Measurements from ENCODE around the gene SLC35A3.
"Not testable (repeated sequence)": the region's sequence is repeated elsewhere in the genome, so short reads cannot be mapped to it uniquely, and the experiment has no call there.

The SLC35A3 gene

DNA sequence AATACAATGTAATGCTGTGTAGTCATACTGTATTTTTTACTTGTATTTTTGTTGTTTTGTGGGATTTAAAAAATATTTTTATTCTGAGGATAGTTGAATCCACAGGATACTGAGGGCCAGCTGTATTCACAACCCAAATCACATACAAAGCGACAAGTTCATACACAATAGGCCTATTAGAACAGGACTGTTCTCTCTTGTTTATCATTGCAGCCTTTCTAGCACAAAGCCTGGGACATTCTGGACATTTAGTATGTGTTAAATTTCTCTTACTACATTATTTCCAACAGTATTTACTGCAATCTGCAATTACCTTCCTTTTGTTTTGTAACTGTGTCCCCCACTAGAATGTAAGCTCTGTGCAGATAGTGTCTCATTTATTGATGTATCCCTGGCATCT, 65.4 kb downstream of the SLC35A3 start:
- DNase-seq (ENCODE audit: low read depth in 2 of 2): no peak

DNA sequence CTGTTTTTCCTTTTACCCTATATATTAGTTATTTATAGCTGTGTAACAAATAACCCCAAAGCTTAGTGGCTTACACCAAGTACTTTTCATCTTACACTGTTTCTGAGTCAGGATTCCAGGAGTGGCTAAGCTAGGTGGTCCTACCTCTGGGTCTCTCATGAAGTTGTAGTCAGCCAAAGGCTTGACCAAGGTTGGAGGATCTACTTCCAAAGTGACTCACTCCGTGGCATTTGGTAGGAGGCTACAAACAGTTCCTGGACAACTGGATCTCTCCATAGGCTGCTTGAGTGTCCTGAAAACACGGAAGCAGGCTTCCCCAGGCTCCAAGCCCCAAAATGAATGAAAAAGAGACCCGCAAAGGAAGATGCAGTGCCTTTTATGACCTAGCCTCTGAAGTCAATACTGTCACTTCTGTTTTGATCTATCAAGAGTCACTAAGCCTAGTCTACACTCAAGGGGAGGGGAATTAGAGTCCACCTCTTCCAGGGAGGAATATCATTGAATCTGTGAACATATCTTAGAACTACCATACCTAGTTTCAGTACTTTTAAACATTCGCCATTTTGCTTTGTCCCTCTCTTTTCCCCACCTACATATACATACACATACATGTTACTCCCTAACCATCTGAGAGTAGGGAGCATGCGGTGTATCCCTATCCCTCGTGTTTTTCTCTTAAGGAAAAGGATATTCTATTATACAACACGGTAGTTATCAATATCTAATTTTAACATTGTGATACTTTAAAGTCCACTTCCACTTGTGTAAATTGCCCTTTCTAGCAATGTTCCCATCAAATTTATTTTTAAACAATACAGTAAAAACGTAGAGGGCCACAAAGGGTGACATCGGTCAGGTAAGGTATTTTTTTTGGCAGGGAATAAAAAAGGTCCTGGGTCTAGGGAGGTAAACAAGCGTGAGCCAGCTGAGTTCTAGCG, 67.2 kb downstream of the SLC35A3 start:
- no peak for DNase-seq (ENCODE audit: low read depth in 2 of 2)

DNA sequence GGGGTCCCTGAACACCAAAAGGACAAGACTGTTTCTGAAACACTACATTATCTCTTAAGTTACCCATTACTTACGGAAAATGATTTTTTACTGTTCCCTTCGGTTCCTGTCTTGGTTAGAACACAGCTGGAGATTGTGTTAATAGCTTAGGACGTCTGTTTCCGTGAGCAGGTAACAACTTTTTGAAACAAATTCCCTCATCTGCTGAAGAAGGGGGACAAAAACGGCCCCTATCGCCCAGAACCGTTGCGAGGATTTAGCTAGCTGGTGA, 67.8 kb downstream of the SLC35A3 start:
- DNase-seq (ENCODE audit: low read depth in 2 of 2): no peak

DNA sequence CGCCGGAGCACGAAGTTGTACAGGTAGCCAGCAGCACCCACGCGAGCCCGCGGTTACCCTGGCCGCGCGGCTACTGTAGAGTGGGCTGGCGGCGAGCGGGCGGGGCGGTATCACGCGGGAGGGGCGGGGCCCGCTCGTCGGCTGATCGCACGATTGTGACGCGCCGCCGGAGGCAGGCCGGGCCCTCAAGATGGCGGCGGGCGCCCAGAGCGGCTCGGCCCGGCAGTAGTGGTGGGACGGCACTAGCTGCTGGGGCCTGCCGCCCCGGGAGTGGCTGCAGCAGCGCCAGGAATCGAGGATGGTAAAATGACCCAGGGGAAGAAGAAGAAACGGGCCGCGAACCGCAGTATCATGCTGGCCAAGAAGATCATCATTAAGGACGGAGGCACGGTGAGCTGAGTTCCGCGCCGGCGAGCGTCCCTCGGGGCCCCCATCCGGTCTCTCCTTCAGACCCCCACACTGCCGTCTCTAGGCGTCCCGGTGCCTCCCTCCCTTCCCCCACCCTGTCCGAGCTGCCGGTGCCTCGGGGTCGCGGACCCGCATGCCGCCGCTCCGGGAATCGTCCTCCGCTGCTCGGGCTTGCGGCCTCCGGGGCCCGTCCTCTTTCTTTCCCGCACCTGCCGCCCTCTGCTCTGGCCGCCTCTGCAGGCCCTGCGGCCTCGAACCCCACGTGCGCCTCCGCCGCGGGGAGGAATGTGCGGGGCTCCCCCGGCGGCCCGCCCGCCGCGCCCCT, 68.3 kb downstream of the SLC35A3 start:
- DNase-seq (ENCODE audit: low read depth in 2 of 2): peak; percentile 83 to 89

DNA sequence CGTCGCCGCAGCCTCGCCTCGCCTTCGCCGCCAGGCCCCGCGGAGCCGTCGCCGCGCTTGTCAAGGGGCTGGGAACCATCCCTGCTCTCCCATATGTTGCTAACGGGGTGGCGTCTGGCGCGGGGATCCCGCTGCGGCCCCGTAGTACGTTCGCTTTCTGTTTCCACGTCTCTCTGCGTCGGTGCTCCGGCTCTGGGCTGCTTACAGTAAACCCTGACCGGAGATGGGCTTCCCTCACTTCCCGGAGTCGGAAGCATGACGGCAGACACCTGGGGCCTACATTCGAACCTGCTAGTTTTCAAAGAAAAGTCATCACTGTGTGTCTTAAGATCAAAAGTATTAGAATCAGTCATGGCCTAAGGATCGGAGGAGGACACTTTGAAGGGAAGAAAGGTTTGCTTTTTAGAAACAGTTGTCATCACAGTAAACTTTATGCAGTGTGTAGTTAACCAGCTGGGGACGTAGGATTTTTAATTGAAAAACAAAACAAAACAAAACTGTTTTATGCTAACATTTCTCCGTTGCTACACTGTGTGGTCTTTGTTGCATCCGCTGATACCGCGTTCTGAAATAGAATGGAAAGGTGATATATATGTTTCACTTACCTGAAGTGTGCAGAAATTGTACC, 69.0 kb downstream of the SLC35A3 start:
- peak; percentile 63 to 80 for DNase-seq (ENCODE audit: low read depth in 2 of 2)

DNA sequence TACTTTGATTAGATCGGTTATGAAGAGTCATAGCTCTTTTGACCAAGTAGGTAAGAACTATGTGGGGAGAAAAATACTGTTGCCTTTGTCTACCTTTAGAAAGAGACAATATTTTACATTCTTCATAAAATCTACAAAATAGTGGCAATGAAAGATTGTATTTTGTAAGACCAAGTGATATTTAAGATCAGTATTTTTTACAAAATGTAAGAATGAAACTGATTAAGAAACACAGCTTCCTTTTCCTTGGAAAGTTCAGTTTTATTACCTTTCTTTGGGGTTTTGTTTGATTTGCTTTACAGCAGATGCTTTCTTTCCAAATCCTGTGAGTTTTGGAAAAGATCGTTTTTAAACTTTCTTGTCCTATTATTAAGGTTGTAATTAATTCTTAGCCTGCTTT, 69.8 kb downstream of the SLC35A3 start:
- DNase-seq (ENCODE audit: low read depth in 2 of 2): no peak

DNA sequence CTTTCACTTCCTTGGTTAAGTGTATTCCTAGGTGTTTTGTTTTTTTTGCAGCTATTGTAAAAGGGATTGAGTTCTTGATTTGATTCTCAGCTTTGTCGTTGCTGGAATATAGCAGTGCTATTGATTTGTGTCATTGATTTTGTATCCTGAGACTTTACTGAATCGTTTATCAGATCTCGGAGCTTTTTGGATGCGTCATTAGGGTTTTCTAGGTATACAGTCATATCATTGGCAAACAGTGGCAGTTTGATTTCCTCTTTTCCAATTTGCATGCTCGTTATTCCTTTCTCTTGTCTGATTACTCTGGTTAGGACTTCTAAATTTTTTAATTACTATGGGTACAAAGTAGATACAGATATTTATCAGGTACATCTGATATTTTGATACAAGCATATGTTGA, 75.4 kb downstream of the SLC35A3 start:
- no peak for DNase-seq (ENCODE audit: low read depth in 2 of 2)

DNA sequence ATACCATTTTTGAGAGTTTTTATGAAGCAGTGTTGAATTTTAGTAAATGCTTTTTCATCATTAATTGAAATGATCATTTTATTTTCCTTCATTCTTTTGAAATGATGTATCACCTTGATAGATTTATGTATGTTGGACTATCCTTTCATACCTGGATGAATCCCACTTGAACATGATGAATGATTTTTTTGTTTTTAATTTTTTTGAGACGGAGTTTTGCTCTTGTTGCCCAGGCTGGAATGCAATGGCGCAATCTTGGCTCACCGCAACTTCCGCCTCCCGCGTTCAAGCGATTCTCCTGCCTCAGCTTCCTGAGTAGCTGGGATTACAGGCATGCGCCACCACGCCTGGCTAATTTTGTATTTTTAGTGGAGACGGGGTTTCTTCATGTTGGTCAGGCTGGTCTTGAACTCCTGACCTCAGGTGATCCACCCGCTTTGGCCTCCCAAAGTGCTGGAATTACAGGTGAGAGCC, 77.5 kb downstream of the SLC35A3 start:
- not testable (repeated sequence) for DNase-seq (ENCODE audit: low read depth in 2 of 2)

DNA sequence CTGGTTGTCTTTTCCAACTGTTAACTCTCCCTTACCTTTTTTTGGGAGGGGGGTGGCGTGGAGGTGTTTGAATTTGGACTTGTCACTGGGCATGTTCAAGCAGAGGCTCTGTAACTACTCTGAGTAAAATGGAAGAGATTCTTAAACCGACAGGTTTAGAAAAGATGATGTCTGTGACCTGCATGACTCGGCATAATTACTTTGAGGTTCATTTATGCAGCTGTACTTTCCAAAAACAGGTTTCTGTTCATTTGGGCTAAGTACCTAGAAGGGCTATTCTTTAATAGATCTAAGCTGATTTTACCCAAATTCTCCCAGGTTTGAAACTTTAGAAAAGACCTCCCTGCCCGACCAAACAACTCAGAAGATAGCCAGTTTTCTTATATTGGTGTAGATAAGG, 80.3 kb downstream of the SLC35A3 start:
- no peak for DNase-seq (ENCODE audit: low read depth in 2 of 2)

DNA sequence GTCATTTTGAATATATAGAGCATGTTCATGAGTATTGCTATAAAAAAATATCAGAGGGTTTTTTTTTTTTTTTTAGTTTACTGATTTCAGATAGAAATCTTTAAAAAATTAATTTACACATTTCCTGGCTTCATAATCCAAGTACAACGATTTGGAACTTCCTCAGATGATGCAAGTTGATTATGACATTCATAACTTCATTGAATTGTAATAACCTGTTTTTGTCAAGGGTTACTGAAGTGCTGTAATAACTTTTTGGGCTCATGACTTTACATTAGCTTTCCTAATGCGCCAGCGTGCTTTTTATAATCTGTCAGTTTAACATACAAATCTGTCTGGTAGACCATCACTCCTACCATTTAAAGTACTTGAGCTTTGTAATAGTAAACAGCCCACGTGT, 81.6 kb downstream of the SLC35A3 start:
- DNase-seq (ENCODE audit: low read depth in 2 of 2): no peak

DNA sequence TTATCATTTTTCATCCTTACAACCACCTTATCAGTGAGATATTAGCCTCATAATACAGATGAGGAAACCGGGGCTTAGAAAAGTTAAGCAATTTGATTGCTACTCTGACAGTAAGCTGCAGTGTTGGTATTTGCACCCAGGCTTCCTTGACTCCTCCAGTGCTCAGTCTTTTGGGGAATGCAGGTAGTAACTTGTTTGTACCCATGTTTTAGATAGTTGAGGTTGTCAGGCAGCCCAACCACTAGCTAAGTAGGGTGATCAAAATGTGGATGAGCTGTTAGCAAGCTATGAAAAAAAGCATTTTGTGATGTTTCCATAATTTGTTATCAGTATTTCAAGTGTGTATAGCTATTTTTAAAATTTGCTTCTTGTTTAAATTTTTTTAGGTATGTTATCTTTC, 82.1 kb downstream of the SLC35A3 start:
- DNase-seq (ENCODE audit: low read depth in 2 of 2): no peak

DNA sequence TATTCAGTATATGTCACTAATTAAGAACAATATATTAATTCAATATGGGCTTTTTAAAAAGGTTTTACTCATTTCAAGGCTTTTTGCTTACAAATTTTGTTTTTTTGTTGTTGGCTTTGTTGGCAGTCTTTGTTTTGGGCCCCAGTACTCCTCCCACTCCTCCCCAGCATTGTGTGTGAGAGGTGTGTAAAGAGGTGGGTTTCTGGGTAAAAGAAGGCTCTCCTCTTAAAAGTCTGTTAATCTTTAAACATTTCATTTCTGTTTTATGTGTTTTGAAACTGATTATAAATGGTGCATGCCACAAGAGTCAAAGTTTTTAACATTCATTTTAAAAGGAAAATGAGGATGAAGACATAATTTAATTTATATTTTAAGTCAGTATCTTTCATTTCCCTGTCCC, 83.3 kb downstream of the SLC35A3 start:
- no peak for DNase-seq (ENCODE audit: low read depth in 2 of 2)

DNA sequence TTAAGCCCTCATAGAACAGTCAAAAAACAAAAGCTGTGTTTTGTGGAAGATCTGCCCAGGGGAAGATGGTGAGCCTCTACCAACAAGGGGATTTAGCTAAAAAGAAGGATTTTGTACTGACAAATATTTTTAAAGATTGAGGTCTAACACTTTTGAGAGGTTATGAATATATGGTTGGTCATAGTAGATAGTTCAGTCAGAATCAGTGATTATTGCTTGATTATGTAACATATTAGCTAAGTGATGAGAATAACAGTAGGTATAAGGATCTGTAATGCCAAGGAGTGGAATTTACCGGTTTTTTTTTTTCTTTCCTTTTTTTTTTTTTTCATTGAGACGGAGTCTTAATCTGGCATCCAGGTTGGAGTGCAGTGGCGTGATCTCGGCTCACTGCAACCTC, 83.9 kb downstream of the SLC35A3 start:
- no peak for DNase-seq (ENCODE audit: low read depth in 2 of 2)

DNA sequence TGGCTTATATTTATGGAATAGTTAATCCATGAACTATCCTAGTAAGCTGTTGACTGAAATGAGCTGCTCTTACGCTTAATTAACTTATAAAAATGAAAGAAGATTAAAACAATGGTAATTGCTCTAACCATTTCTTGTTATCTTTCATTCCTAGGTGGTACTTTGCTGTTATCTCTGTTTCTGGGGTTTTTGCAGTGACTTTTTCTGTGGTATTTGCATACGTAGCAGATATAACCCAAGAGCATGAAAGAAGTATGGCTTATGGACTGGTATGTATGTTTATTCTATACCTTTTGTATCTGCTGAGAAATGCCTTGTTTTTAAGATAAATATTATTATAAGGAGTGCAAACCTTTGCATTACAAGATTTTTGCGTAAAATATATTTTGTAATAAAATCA, 91.9 kb downstream of the SLC35A3 start:
- no peak for DNase-seq (ENCODE audit: low read depth in 2 of 2)

DNA sequence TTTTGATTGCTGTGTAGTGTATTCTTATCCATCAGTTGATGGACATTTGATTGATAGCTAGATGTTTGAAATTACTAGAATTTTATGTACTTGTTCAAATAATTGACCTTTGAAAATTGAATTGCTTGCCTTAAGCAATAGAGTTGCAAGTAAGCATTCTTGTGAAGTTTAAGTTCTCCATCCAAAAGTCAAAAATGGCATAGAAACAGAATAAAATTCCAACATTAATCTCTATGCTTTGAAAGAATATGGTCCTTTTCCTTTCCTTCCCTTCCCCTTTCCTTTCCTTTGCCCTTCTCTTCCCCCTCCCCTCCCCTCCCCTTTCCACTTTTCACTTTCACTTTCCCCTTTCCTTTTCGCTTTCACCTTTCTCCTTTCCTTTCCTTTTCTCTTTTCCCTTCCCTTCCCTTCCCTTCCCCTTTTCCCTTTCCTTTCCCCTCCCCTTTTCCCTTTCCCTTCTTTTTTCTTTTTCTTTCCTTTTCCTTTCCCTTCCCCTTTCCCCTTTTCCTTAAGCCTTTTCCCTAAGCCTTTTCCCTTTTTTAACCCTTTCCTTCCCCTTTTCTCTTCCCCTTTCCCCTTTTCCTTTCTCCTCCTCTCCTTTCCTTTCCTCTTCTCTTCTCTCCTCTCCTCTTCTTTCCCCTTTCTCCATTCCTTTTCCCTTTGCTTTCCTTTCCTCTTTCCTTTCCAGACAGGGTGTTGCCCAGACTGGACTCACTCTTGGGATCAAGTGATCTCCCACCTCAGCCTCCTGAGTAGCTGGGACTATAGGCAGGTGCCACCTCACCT, 95.6 kb downstream of the SLC35A3 start:
- DNase-seq (ENCODE audit: low read depth in 2 of 2): no peak

DNA sequence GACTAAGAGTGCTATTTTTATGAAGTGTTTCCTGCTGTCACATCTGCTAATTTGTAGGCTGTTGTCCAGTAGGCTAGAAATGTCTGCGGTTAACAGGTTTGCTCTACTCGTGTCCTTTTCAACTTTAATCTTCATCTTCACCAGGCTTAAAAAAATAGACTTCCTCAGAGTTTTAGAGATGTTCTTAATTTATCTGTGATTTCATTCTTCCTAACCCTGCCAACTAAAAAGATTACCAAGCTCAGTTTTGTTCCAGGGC, 96.1 kb downstream of the SLC35A3 start:
- no peak for DNase-seq (ENCODE audit: low read depth in 2 of 2)

DNA sequence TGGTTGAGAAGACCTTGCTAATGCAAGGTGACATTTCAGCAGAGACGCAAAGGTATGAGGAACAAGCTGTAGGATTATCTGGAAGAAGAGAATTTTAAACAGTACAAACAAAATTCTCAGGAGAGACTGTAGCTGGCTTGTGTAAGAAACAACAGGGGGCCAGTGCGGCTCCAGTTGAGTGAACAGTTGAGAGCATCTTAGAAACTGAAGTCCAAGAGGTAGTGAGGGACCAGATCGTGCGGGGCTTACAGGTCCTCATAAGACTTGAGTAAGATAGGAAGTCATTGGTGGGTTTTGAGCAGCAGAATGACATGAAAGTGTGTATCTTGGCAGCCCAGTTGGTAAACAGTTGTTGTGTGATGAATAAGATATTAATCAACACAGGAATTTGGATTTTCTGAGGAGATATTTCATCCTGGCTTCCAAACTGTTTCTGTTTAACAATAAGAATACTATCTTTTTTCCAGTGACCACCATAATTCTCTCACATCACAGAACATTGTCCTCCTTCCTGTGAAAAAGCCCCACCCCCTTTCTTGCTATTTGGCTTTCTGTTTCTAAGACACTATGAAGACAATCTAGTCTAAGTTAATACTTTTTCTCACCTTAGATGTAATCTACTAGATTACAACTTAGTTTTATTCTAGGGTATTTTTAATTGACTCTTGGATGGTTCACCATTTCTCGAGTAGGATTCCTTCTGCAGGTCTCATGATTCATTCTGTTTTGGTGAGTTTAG, 100.6 kb downstream of the SLC35A3 start:
- DNase-seq (ENCODE audit: low read depth in 2 of 2): no peak

DNA sequence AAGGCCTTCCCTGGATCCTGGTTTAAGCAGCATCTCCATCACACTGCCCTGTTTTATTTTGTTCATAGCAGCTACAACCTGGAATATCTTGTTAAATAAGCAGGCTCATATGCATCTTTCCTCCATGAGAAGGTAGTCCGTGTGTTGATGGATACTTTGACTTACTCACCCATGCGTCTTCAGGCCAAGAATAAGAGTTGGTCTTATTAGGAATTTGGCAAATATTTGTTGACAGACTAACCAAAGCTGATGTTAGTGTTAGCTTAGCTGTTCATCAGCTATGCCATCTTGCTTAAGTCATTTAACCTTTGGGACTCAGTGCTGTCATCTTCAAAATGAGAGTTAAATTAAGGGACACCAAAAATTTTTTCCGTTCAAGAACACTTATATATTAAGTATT, 103.7 kb downstream of the SLC35A3 start:
- DNase-seq (ENCODE audit: low read depth in 2 of 2): no peak

DNA sequence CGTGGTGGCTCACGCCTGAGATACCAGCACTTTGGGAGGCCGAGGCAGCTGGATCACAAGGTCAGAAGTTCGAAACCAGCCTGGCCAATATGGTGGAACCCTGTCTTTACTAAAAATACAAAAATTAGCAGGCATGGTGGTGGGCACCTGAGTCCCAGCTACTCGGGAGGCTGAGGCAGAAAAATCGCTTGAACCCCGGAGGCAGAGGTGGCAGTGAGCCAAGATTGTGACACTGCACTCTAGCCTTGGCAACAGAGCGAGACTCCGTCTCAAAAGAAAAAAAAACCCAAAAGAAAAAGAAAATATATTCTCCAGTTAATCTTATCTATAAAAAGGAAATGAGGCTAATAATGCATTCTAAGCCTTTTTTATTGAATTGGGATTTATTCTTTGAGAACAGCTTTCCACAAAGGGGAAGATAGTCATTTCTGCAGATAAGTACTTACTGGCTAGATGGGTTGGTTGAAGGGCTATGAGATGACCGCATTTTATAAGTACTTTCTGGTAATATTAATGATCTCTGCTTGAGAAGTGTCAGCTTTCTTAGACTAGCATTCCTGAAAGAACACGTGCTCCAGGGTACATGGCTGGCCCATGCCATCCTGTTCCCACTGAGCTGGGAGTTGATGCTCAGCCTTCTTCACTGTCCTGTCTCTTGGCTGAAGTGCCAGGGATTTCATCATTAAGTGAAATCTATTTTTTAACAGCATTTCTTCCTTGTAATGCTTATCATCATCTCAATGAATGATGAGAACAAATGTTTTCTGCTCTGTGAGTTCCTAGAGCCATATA, 105.0 kb downstream of the SLC35A3 start:
- no peak for DNase-seq (ENCODE audit: low read depth in 2 of 2)

DNA sequence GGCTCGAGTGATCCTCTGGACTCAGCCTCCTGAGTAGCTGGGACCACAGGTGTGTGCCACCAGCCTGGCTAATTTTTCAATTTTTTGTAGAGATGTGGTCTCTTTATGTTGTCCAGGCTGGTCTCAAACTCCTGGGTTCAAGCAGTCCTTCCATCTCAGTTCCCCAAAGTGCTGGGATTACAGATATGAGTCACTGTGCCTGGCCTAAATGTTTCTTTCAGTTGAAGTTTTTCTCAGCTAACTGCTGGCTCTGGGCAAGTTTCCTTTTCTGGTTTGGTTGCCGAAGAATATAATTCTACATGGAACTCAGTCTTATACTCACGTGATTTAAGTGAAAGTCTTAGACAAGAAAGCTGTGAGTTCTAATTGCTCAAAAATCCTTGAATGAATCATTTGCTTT, 106.0 kb downstream of the SLC35A3 start:
- DNase-seq (ENCODE audit: low read depth in 2 of 2): no peak

DNA sequence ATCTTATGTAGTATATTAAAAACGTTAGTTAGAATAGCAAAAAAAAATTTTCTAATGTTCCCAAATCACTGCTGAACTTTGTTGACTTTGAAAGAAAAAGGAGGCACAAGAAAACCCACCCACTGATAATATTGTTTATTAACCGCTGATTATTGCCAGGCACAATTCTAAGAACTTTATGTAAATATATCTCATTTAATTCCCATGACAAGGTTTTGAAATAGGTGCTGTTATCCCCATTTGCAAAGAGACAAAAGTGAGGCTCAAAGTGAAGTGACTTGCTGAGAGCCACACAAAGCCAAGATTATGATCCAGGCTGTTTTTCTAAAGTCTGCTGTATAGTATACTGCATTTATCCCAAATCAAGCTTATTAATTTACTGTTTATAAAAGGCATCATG, 106.5 kb downstream of the SLC35A3 start:
- DNase-seq (ENCODE audit: low read depth in 2 of 2): no peak
